Mononuclear cell (primary cell): ENCODE measurements around the gene TXNL1. TPM values are rescaled to one million over a fixed set of nuclear protein-coding genes. Genes with fewer than 3 reads are reported as not detected.
"Not testable (repeated sequence)": the region's sequence is repeated elsewhere in the genome, so short reads cannot be mapped to it uniquely, and the experiment has no call there.

Experiments
- H3K27me3 ChIP-seq: 2 replicates; pipeline ENCODE4 v1.6.0; 2011; ENCODE audit warnings: low read length, control low read depth; ENCODE audit not compliant: insufficient read depth
- H3K4me1 ChIP-seq: 2 replicates; pipeline ENCODE4 v1.5.1; 2011; ENCODE audit warnings: mild to moderate bottlenecking, low read length, control low read depth; ENCODE audit not compliant: insufficient read depth
- H3K4me3 ChIP-seq: 2 replicates; pipeline ENCODE4 v1.5.1; 2011; ENCODE audit warnings: mild to moderate bottlenecking, low read length, moderate library complexity
- H3K9me3 ChIP-seq: 2 replicates; pipeline ENCODE4 v1.5.1; 2011; ENCODE audit warnings: low read depth, mild to moderate bottlenecking, control low read depth, low read length
- total RNA-seq: library from RNA; depleted of rRNA; stranded (reverse); fragments of >200 nt; gene quantifications from one replicate; pipeline ENCODE4 v1.2.3, GENCODE V29; 2012

TXNL1 gene
- 27.9 TPM for total RNA-seq

DNA sequence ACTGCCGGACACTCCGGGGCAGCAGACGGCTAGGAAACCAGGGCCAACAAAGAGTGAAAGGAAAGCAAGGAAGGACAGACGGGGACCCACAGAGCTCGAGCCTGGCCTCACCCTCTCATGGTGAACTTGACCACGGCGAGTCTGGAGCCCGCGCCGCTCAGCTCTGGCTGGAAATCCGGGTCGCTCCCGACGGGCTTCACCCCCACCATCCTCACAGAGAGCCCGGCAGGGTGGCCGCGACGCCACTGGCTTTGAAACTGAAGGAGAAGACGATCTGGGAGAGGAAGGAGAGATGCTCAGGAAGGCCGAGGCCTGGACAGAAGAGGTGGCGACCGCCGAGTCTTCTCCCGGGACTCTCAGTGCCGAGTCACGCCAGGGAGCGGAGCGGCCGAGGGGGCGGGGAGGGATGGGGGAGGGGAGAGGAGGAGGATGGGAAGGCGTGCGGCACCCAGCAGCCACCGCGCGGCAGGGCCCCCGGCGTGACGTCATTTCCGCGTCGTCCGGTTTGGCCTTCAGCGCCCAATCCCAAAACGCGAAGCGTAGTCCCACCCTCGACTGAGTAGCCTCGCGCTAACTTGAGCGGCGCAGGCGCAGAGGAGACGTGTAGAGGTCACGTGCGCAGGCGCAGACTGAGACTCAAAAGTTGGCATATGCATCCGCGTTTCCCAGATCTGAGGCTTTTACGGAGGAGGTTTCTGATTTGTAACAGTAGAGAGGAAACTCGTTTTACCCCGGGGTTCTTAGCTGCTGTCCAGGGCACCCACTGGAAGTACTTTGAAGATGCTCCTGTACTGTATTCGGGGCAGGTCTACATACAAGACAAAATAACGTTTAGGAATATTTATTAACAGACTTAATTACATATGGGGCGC is at the start of gene TXNL1:
TSS of gene TXNL1 (minus strand) at position 361 of the 872 bp plus-strand sequence. CDS start at position 209, 152 bp downstream.
- Histone ChIP-seq H3K9me3 (no peaks in the 10 kb centered on the region), H3K27me3 (no peaks in the 10 kb centered on the region), H3K4me3 (peak within 1 kb of the TSS; percentile 80), H3K4me1 (peaks cover 16% of the 10 kb centered on the region)

DNA sequence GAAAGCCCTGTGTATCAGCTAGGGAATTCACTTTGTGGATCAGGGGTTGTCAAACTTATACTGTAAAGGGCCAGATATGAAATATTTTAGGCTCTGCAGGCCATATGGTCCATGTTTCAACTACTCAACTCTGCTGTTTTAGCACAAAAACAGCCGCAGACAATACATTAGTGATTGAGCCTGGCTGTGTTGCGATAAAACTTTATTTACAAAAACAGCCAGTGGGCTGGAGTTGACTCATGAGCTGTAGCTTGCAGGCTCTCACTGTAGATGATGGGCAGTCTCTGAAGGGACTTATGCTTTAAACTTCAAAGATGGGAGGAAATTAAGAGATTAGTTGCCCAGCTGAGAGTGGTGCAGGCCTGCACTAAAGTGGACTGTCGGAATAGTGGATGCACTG is 45.9 kb upstream of the TXNL1 start:
- Histone ChIP-seq H3K4me1 (no peaks in the 10 kb centered on the region), H3K27me3 (no peaks in the 10 kb centered on the region), H3K9me3 (no peaks in the 10 kb centered on the region), H3K4me3 (no peak overlapping the region)

DNA sequence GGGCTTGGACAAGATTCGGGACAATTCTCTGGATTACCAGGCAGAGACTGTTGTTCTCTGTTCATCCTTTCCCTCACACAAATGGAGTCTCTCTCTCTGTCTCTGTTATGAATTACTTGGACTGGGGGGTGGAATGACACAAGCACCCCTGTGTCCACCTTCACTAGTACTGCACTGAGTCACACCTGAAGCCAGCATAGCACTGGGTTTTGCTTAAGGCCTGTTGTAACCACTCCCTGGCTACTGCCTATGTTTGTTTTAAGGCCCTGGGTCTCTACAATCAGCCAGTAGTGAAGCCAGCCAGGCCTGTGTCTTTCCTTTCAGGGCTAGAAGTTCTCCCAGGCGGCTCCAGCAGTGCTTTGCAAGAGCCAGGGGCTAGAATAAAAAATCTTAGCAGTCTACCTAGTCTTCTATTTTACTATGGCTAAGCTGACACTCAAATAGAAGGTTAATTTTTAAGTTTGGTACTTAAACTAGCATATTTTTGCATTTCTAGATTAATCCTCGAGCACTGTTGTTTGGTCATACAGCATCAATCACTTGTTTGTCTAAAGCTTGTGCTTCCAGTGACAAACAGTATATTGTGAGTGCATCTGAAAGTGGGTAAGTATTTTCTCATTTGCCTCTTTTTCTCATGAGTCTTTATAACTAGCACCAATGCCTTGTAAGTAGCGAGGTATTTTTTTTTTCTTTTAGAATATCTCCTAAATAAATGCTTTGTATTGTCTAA is 40.6 kb upstream of the TXNL1 start:
- H3K27me3 ChIP-seq, result no peaks in the 10 kb centered on the region
- H3K9me3 ChIP-seq, result no peaks in the 10 kb centered on the region
- H3K4me1 ChIP-seq, result no peaks in the 10 kb centered on the region
- no peak overlapping the region for H3K4me3 ChIP-seq

DNA sequence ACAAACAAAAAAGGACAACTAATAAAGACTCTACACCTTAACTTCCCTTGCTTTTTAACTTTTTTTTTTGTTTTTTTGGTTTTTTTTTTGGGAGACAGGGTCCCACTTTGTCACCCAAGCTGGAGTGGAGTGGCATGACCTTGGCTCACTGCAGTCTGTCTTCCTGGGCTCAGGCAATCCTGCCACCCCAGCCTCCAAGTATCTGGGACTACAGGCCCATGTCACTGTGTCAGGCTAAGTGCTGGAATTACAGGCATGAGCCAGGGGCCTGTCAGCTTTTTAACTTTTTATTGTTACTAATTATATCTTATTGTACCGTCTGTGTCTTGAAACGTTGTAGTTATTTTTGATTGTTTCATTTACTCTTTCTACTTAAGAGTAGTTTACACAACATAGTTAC is 38.2 kb upstream of the TXNL1 start:
- Histone ChIP-seq H3K9me3 (no peaks in the 10 kb centered on the region), H3K27me3 (no peaks in the 10 kb centered on the region), H3K4me3 (no peak overlapping the region), H3K4me1 (no peaks in the 10 kb centered on the region)

DNA sequence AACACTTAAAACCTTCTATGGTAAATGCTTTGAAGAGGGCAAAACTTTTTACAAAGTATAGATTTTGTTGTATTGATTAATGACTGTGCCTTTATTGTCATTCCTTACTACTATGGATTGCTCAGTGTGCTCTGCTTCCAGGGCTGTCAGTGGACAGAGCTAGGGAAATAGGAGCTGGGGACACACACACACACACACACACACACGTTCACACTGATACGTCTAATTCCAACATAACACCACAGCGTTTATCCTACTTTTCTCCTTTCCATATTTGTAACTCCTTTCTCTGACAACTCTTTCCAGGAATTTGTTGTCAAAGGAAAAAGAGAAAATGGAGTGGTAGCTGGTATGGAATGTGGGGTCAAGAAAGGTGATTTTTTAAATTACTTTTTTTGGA is 34.6 kb upstream of the TXNL1 start:
- no peaks in the 10 kb centered on the region for H3K27me3 ChIP-seq
- H3K4me3 ChIP-seq, result no peak overlapping the region
- no peaks in the 10 kb centered on the region for H3K9me3 ChIP-seq
- H3K4me1 ChIP-seq, result peaks cover 7% of the 10 kb centered on the region

DNA sequence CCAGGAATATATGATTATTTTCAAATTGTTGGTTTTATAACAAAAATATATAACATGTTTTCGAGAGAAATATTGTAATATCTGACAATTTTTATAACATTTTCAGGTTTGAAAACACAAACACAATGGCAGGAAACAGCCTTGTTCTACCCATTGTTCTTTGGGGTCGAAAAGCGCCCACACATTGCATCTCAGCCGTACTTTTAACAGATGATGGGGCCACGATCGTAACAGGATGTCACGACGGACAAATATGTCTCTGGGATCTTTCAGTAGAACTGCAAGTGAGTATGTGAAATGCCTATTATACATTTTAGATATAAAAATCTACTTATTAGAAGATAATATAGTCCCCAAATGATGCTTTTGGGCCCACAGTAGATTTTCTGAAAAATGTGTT is 34.0 kb upstream of the TXNL1 start:
- H3K27me3 ChIP-seq, result no peaks in the 10 kb centered on the region
- H3K4me1 ChIP-seq, result peaks cover 7% of the 10 kb centered on the region
- no peaks in the 10 kb centered on the region for H3K9me3 ChIP-seq
- H3K4me3 ChIP-seq, result no peak overlapping the region

DNA sequence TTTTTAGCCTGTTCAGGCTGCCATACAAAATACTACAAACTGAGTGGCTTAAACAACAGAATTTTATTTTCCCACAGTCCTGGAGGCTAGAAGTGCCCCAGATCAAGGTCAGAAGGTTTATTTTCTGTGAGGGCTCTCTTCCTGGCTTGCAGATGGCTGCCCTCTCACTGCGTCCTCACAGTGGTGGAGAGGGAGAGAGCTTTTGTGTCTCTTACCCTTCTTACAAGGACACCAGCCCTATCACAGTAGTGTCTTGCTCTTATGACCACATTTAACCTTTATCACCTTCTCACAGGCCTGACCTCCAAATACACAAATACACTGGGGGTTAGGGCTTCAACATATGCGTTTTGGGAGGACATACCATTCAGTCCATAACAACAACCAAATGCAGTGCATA is 24.5 kb upstream of the TXNL1 start:
- Histone ChIP-seq H3K27me3 (no peaks in the 10 kb centered on the region), H3K4me1 (peaks cover 4% of the 10 kb centered on the region), H3K4me3 (no peak overlapping the region), H3K9me3 (no peaks in the 10 kb centered on the region)

DNA sequence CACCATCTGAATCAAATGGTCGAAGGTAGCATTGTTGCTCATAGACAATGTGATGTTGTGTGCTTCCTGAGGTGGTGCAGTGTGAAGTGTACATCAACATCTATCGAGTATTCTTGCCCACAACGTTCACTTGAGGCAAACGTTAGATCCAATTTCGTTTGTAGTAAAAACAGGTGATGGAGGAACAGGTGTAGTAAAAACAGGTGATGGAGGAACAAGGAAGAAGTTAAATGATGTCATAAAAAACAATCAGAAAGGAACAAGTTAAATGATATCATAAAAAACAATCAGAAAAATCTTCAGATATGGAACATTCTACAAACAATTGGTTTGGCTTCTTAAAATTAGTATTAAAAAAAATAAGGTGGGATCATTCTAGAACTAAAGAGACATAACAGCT is 24.1 kb upstream of the TXNL1 start:
- no peak overlapping the region for H3K4me3 ChIP-seq
- H3K9me3 ChIP-seq, result no peaks in the 10 kb centered on the region
- H3K4me1 ChIP-seq, result peaks cover 4% of the 10 kb centered on the region
- H3K27me3 ChIP-seq, result no peaks in the 10 kb centered on the region

DNA sequence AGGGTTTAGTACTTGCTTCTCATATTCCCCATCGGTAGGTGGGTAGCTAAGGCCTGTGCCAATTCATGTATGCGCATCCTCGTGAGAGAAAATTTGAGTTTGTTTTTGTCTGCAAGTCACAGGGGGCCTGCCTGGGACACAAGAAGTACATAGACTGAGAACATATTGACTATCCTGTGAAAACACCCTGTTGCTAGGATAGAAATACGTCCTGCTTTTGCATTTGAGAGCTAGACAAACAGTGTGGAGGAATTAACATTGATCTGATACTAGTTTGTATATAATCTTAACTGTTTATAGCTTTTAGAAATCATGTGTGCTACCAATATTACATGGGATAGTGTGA is 23.6 kb upstream of the TXNL1 start:
- Histone ChIP-seq H3K9me3 (no peaks in the 10 kb centered on the region), H3K4me3 (no peak overlapping the region), H3K4me1 (peaks cover 3% of the 10 kb centered on the region), H3K27me3 (no peaks in the 10 kb centered on the region)

DNA sequence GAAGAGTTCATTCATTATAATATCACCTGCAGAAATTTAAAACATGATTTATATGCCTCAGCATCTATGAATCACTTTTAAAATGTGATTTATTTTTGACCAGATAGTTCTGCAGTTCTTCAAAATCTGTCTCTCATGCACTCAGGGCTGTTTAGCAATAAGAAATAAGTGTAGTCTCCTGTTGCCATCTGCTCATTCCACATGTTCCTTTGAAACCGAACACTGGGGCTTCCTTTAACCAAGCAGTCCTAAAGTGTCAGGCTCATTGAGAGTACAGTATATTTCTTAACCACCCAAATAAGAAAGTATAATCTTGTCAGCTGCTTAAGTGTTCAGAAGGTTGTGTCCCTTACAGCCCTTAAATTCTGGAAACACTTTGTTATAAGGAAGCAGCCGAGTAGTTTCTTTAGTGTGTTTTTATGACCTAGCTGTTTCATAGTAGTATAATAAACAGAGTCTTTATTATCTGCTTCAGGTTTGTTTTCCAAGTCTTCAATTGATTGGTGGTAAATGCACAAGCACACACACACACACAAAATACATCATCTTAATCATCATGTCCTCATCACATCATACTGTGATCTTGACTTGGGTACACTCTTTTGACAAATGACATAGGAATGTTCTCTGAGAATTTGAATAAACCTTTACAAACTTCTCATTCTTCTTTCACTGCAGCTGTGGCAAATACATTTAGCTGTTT is 23.1 kb upstream of the TXNL1 start:
- Histone ChIP-seq H3K27me3 (no peaks in the 10 kb centered on the region), H3K9me3 (no peaks in the 10 kb centered on the region), H3K4me3 (no peak overlapping the region), H3K4me1 (no peaks in the 10 kb centered on the region)

DNA sequence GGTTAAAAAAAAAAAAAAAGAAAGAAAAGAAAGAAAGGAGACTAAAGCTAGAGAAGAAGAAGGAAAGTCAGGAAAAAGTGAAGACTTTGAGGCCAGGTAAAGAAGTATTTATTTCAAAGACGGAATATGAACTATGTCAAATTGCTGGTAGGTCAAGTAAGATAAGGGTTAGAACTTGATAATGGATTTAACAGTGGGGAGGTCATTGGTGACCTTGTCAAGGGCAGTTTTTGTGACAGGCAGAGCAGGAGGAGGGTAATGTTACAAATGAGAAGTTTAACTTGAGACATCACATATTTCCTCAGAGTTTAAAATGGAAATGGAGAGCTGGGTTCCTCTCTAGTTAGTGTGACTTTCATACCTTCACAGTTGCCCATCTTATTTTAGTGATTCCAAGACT is 22.3 kb upstream of the TXNL1 start:
- H3K4me3 ChIP-seq, result no peak overlapping the region
- no peaks in the 10 kb centered on the region for H3K27me3 ChIP-seq
- no peaks in the 10 kb centered on the region for H3K9me3 ChIP-seq
- H3K4me1 ChIP-seq, result peaks cover 6% of the 10 kb centered on the region

DNA sequence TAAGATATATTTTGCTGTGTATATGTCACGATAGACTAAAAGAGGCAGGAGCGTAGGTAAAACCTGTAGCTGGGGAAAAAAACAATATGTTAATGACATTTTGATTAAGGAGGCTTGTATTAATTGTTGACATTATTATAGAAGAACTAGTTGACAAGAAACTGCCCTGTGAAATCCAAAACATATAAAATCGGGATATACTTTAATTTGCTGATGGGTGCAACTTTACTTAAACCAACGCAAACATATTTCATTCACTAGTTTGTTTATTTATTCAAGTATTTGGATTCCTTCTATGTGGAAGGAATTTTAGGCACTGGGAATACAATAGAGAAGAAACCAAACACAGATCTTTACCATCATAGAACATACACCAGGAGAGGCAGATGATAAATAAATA is 20.7 kb upstream of the TXNL1 start:
- peaks cover 16% of the 10 kb centered on the region for H3K4me1 ChIP-seq
- H3K4me3 ChIP-seq, result no peak overlapping the region

DNA sequence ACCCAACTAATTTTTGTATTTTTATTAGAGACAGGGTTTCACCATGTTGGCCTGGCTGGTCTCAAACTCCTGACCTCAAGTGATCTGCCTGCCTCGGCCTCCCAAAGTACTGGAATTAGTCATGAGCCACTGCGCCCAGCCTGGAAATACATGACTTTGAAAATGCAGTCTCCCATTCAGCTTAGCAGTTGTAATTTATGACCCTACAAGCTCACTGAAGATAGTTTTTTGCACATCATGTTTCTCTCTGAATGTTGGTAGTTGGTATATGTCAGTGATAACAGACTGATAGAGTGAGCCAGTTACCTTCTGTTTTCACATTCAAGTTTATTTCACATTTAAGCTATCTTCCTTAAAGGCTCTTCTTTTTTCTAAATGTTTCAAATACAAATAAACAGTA is 19.9 kb upstream of the TXNL1 start:
- H3K9me3 ChIP-seq, result no peaks in the 10 kb centered on the region

More for the DNA sequence above, 20.7 kb upstream of the TXNL1 start:
- H3K27me3 ChIP-seq, result no peaks in the 10 kb centered on the region
- H3K9me3 ChIP-seq, result no peaks in the 10 kb centered on the region

DNA sequence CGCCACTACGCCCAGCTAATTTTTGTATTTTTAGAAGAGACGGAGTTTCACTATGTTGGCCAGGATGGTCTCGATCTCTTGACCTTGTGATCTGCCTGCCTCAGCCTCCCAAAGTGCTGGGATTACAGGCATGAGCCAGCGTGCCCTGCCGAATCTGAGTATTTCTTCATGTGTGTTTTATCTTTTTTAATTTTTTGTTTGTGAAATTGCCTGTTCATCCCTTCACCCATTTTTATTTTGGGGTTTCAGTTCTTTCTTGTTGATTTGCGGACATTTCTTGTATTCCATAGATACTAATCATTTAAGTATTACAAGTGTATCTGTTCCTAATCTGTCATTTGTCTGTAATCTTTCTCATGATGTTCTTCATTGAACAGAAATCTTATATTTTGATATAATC is 15.9 kb upstream of the TXNL1 start:
- not testable (repeated sequence) for H3K9me3 ChIP-seq, H3K4me3 ChIP-seq, H3K27me3 ChIP-seq
- H3K4me1 ChIP-seq, result peaks cover 40% of the 10 kb centered on the region

More for the DNA sequence above, 19.9 kb upstream of the TXNL1 start:
- H3K27me3 ChIP-seq, result no peaks in the 10 kb centered on the region
- peaks cover 20% of the 10 kb centered on the region for H3K4me1 ChIP-seq
- no peak overlapping the region for H3K4me3 ChIP-seq

DNA sequence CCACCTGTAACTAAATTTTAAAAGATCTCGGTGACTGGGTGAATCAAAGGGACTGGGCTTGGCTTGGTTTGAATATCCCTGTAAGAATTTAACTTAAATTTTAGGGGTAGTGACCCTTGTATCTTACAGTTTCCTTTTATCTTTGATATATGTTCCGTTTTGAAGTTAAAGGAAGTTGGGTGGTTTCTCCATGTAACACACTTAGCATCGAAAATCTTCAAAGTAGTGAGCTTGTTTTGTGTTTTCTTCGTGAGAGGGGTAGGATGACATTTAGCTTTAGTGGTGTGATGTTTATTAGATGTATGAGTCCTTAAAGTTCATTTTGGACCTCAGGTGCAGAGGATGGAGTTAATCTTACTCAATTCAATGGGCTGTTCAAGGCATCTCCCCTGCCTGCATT is 14.4 kb upstream of the TXNL1 start:
- H3K4me1 ChIP-seq, result peaks cover 45% of the 10 kb centered on the region
- no peak overlapping the region for H3K4me3 ChIP-seq
- H3K9me3 ChIP-seq, result no peaks in the 10 kb centered on the region
- no peaks in the 10 kb centered on the region for H3K27me3 ChIP-seq
